ENCODE data around the gene NUAK1. TPM values are rescaled to one million over a fixed set of nuclear protein-coding genes. Genes with fewer than 3 reads are reported as not detected.

Gene NUAK1
- 13.2 and 28.5 TPM in 2 replicates for total RNA-seq

DNA sequence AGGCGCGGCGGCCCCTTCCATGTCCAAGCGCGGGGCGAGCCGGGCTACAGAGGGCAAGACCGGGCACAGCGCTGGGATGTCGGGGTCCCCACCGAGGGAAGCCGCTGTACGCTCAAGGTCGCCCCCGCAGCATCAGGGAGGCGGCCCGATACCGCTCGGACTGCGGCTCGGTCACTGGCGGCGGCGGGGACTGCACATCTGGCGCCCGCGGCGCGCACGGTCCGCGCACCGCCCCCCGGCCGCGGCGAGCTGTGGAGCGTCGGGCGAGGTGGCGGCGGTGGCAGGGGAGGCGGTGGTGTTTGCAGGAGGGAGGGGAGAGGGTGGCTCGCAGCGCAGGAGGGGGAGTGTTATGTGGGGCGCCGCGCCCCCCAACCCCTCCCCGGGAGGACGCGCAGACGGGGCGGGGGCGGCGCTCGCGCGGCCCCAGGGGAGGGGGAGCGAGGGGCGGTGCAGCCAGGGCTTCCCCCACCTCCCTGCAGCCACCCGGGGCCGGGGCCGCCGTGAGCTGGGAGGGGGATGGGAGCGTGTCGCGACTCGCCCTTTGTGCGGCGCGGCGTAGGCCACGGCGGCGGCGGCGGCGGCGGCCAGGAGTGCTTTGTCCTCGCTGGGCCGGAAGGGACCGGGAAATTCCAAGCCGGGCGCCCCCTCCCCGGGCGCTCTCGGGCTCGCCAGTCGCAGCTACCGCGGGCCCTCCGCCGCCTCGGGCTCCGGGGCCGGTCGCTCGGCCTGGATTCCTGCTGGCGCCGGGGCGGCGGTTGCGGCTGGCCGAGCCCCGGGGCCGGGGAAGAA, at the start of gene NUAK1:
Gene NUAK1 (minus strand): TSS at position 322 of the 789 bp plus-strand sequence. CDS start 301 bp downstream, at position 21.

Other genes with a start within 250 kb of the NUAK1 start
- gene CKAP4, start 109.1 kb upstream of the NUAK1 start, total RNA-seq = 206 and 223 TPM in 2 replicates
- gene TCP11L2, start 163.8 kb upstream of the NUAK1 start, total RNA-seq = 16.5 and 45.4 TPM in 2 replicates
- gene POLR3B, start 218.8 kb upstream of the NUAK1 start, total RNA-seq = 14.1 and 20.7 TPM in 2 replicates

All from regular cardiac myocyte (primary cell).